ENCODE measurements around the gene HSD11B1. TPM values are rescaled to one million over a fixed set of nuclear protein-coding genes. Genes with fewer than 3 reads are reported as not detected.

HSD11B1 gene
- total RNA-seq, 2 donors from 2014 or later = not detected

- no peak overlapping the region for H3K4me3 ChIP-seq (ENCODE audit: low read length)
- H3K27ac ChIP-seq (ENCODE audit: low read depth, low read length) = no peak overlapping the region
- peaks cover 38% of the 10 kb centered on the region for H3K27me3 ChIP-seq (ENCODE audit: control insufficient read depth, insufficient read depth, low read length, poor library complexity, severe bottlenecking)
- no peak overlapping the region for H3K9ac ChIP-seq (ENCODE audit: extremely low read depth, low read length, poor library complexity, severe bottlenecking)
- H3K4me3 Mint-ChIP-seq = no peak overlapping the region
- no peaks in the 10 kb centered on the region for H3K36me3 Mint-ChIP-seq (ENCODE audit: low read depth)
- H3K9me3 Mint-ChIP-seq = no peaks in the 10 kb centered on the region
- no peak for TF ChIP-seq CTCF (conservative IDR thresholded peaks at IDR 0.05)
- no peaks in the 10 kb centered on the region for H3K4me1 ChIP-seq (ENCODE audit: control insufficient read depth, insufficient read depth, low read length)
- H3K4me1 Mint-ChIP-seq = no peaks in the 10 kb centered on the region
- H3K27me3 Mint-ChIP-seq (ENCODE audit: insufficient read depth) = peaks cover 11% of the 10 kb centered on the region
- H3K36me3 ChIP-seq (ENCODE audit: control insufficient read depth, insufficient read depth, low read length) = no peaks in the 10 kb centered on the region
- no peaks in the 10 kb centered on the region for H3K9me3 ChIP-seq (ENCODE audit: control insufficient read depth, low read length)
- no peak for DNase-seq
- H3K27ac Mint-ChIP-seq = no peak overlapping the region
These were observed 10.7 kb downstream of the HSD11B1 start for GRCh38 chr1:209715314-209715713.

- no peak for TF ChIP-seq CTCF (conservative IDR thresholded peaks at IDR 0.05)
- 89% methylated on average over 1 to 2 of the region's 2 CpGs for WGBS, 2 experiments (ENCODE audit: insufficient coverage in 1 of 2, insufficient read length in 1 of 2)
- no peaks in the 10 kb centered on the region for H3K36me3 Mint-ChIP-seq (ENCODE audit: low read depth)
These were observed 13.2 kb downstream of the HSD11B1 start for GRCh38 chr1:209717818-209718217.

GRCh38 chr1:209720326-209720725 lies 15.7 kb downstream of the HSD11B1 start:
- Histone ChIP-seq H3K4me1 (ENCODE audit: control insufficient read depth, insufficient read depth, low read length) (no peaks in the 10 kb centered on the region), H3K36me3 (ENCODE audit: control insufficient read depth, insufficient read depth, low read length) (no peaks in the 10 kb centered on the region), H3K9me3 (ENCODE audit: control insufficient read depth, low read length) (no peaks in the 10 kb centered on the region), H3K27ac (ENCODE audit: low read depth, low read length) (no peak overlapping the region), H3K27me3 (ENCODE audit: control insufficient read depth, insufficient read depth, low read length, poor library complexity, severe bottlenecking) (peaks cover 39% of the 10 kb centered on the region), H3K9ac (ENCODE audit: extremely low read depth, low read length, poor library complexity, severe bottlenecking) (no peak overlapping the region), H3K4me3 (ENCODE audit: low read length) (no peak overlapping the region)
- peaks cover 24% of the 10 kb centered on the region for H3K27me3 Mint-ChIP-seq (ENCODE audit: insufficient read depth)
- no peaks in the 10 kb centered on the region for H3K9me3 Mint-ChIP-seq
- WGBS, 2 experiments (ENCODE audit: insufficient coverage in 1 of 2, insufficient read length in 1 of 2) = 95 to 96% methylated on average over 4 of the region's 4 CpGs
- no peaks in the 10 kb centered on the region for H3K36me3 Mint-ChIP-seq (ENCODE audit: low read depth)
- no peak overlapping the region for H3K4me3 Mint-ChIP-seq
- H3K4me1 Mint-ChIP-seq = no peaks in the 10 kb centered on the region
- H3K27ac Mint-ChIP-seq = no peak overlapping the region
- no peak for TF ChIP-seq CTCF (conservative IDR thresholded peaks at IDR 0.05)
- no peak for DNase-seq

More at GRCh38 chr1:209717818-209718217, 13.2 kb downstream of the HSD11B1 start:
- H3K27me3 ChIP-seq (ENCODE audit: control insufficient read depth, insufficient read depth, low read length, poor library complexity, severe bottlenecking) = peaks cover 26% of the 10 kb centered on the region
- H3K4me1 ChIP-seq (ENCODE audit: control insufficient read depth, insufficient read depth, low read length) = no peaks in the 10 kb centered on the region
- H3K4me3 Mint-ChIP-seq = no peak overlapping the region
- H3K27ac ChIP-seq (ENCODE audit: low read depth, low read length) = no peak overlapping the region
- no peaks in the 10 kb centered on the region for H3K9me3 ChIP-seq (ENCODE audit: control insufficient read depth, low read length)
- H3K4me1 Mint-ChIP-seq = no peaks in the 10 kb centered on the region
- no peak overlapping the region for H3K9ac ChIP-seq (ENCODE audit: extremely low read depth, low read length, poor library complexity, severe bottlenecking)
- no peak for DNase-seq
- H3K4me3 ChIP-seq (ENCODE audit: low read length) = no peak overlapping the region
- H3K27me3 Mint-ChIP-seq (ENCODE audit: insufficient read depth) = peaks cover 15% of the 10 kb centered on the region
- no peaks in the 10 kb centered on the region for H3K9me3 Mint-ChIP-seq
- no peak overlapping the region for H3K27ac Mint-ChIP-seq
- H3K36me3 ChIP-seq (ENCODE audit: control insufficient read depth, insufficient read depth, low read length) = no peaks in the 10 kb centered on the region

Data from endodermal cell (in vitro differentiated cells).